Measurements from ENCODE around the gene ENTR1.

- TF ChIP-seq CTCF (IDR thresholded peaks at IDR 0.05) = no peak
- TF ChIP-seq POLR2A (IDR thresholded peaks at IDR 0.05) = no peak
These were observed 12.8 kb downstream of the ENTR1 start for GRCh38 chr9:136397643-136398042.
